GM12891 (cell line): ENCODE measurements around the gene TULP4.

Source experiments
- DNase-seq: peaks from one replicate; pipeline ENCODE4 v3.0.0; 2011; ENCODE audit warnings: low spot score; ENCODE audit not compliant: insufficient read length
- FAIRE-seq: peaks from 2 replicates; lab custom pipeline; 2011; peaks lifted over from hg19 to GRCh38; lab: Jason Lieb, UNC
- PAX5 ChIP-seq: IDR thresholded peaks from 2 replicates; pipeline ENCODE4 v1.6.1; 2011; ENCODE audit warnings: low read length, moderate library complexity, mild to moderate bottlenecking; ENCODE audit not compliant: insufficient read depth, severe bottlenecking
- POLR2A ChIP-seq: IDR thresholded peaks from 2 replicates; pipeline ENCODE4 v1.6.1; 2011; ENCODE audit warnings: low read depth, low read length, control low read depth
- POLR2AphosphoS5 ChIP-seq: IDR thresholded peaks from 2 replicates; pipeline ENCODE4 v1.6.1; 2011; ENCODE audit warnings: low read depth, low read length, control low read depth
- POU2F2 ChIP-seq: IDR thresholded peaks from 2 replicates; pipeline ENCODE4 v1.6.1; 2011; ENCODE audit warnings: low read depth, mild to moderate bottlenecking, control low read depth, low read length, moderate library complexity
- SPI1 ChIP-seq: IDR thresholded peaks from 2 replicates; pipeline ENCODE4 v1.6.1; 2011; ENCODE audit warnings: low read depth, low read length, control low read depth
- TAF1 ChIP-seq: IDR thresholded peaks from 2 replicates; pipeline ENCODE4 v1.6.1; 2011; ENCODE audit warnings: low read depth, low read length, control low read depth

Gene TULP4

GRCh38 chr6:158405933-158406332 is 93.7 kb downstream of the TULP4 start:
- DNase-seq (no peak), FAIRE-seq (no peak)
- TF ChIP-seq TAF1 (no peak), SPI1 (no peak)

GRCh38 chr6:158406736-158407135 is 94.5 kb downstream of the TULP4 start:
- TF ChIP-seq TAF1 (no peak), SPI1 (no peak), POLR2A (no peak)
- FAIRE-seq = no peak
- no peak for DNase-seq

GRCh38 chr6:158408013-158408412 is 95.7 kb downstream of the TULP4 start:
- no peak for FAIRE-seq
- no peak for DNase-seq
- TF ChIP-seq POLR2AphosphoS5 = no peak
- TF ChIP-seq SPI1 = no peak
- no peak for TF ChIP-seq POLR2A
- no peak for TF ChIP-seq POU2F2
- no peak for TF ChIP-seq PAX5
- TF ChIP-seq TAF1 = no peak

- FAIRE-seq (no peak), DNase-seq (no peak)
- TF ChIP-seq POU2F2 = no peak
- no peak for TF ChIP-seq POLR2AphosphoS5
- no peak for TF ChIP-seq POLR2A
- no peak for TF ChIP-seq TAF1
- no peak for TF ChIP-seq SPI1
- no peak for TF ChIP-seq PAX5
Observed at GRCh38 chr6:158408552-158409130, 96.4 kb downstream of the TULP4 start.

GRCh38 chr6:158409451-158409850 is 97.2 kb downstream of the TULP4 start:
- TF ChIP-seq POLR2AphosphoS5 (no peak), POU2F2 (no peak), SPI1 (no peak), PAX5 (no peak), POLR2A (no peak), TAF1 (no peak)
- DNase-seq (no peak), FAIRE-seq (no peak)

GRCh38 chr6:158410784-158411183 is 98.5 kb downstream of the TULP4 start:
- DNase-seq (no peak), FAIRE-seq (no peak)
- no peak for TF ChIP-seq POLR2AphosphoS5

GRCh38 chr6:158411998-158412397 is 99.7 kb downstream of the TULP4 start:
- DNase-seq = no peak

GRCh38 chr6:158413028-158413427 is 100.8 kb downstream of the TULP4 start:
- FAIRE-seq = no peak
- DNase-seq = no peak
- TF ChIP-seq POLR2AphosphoS5 = no peak
- TF ChIP-seq TAF1 = no peak
- no peak for TF ChIP-seq POU2F2
- no peak for TF ChIP-seq SPI1
- TF ChIP-seq PAX5 = no peak
- TF ChIP-seq POLR2A = no peak

More at GRCh38 chr6:158411998-158412397, 99.7 kb downstream of the TULP4 start:
- no peak for FAIRE-seq
- TF ChIP-seq POLR2A (no peak), POU2F2 (no peak), PAX5 (no peak), TAF1 (no peak), SPI1 (no peak), POLR2AphosphoS5 (no peak)

GRCh38 chr6:158413814-158414565 is 101.7 kb downstream of the TULP4 start:
- no peak for DNase-seq
- no peak for TF ChIP-seq SPI1
- no peak for TF ChIP-seq TAF1
- TF ChIP-seq POLR2A = no peak
- TF ChIP-seq POLR2AphosphoS5 = no peak
- TF ChIP-seq POU2F2 = no peak
- no peak for TF ChIP-seq PAX5
- no peak for FAIRE-seq

GRCh38 chr6:158414851-158415262 is 102.6 kb downstream of the TULP4 start:
- no peak for TF ChIP-seq POLR2A
- TF ChIP-seq POU2F2 = no peak
- no peak for TF ChIP-seq POLR2AphosphoS5
- no peak for TF ChIP-seq TAF1
- TF ChIP-seq PAX5 = no peak
- TF ChIP-seq SPI1 = no peak
- no peak for FAIRE-seq

GRCh38 chr6:158415666-158416065 is 103.4 kb downstream of the TULP4 start:
- TF ChIP-seq TAF1 (no peak), PAX5 (no peak), SPI1 (no peak)
- no peak for DNase-seq
- no peak for FAIRE-seq

More at GRCh38 chr6:158414851-158415262, 102.6 kb downstream of the TULP4 start:
- DNase-seq = no peak
